ENCODE data around the gene PIM1.

DNA sequence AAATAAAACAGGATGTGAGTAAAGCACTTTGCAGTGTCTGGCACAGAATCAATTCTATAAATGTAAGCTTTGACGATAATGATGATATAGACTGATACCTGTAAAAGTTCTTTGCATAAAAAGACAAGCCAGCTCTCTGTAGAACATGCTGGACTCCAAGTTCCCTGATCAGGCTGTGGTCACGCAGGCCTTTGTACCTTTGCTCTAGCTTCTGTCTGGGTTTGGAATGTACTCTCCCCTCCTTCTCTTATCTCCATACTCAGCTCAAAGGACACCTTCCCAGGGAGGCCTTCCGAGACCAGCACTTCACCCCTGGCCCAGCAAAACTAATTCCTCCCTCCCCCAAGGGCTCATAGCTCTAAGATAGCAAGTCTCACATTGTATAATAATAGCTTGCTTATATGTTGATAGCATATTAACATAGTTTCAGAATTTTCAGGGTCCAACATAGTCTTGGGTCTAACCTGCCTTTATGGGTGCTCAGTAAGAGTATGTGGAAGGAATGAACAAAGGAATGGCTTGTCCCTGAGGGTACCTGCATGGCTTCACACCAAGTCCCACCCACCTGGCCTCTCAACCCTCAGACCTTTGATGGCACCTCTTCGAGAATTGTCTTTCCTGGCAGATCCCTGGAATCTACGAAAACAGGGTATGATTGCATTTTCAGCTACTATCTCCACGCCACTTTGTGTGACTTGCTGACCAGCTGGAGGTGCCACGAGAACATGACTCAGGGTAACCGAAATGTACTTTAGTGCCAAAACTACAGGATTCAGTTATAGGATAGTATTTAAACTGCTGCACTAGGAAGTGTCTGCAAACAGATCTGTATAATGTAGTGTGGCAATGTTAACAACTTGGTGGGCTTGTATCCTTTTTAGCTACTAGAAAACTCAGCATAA lies 41.7 kb upstream of the PIM1 start:
- TF ChIP-seq, protein P1, sequence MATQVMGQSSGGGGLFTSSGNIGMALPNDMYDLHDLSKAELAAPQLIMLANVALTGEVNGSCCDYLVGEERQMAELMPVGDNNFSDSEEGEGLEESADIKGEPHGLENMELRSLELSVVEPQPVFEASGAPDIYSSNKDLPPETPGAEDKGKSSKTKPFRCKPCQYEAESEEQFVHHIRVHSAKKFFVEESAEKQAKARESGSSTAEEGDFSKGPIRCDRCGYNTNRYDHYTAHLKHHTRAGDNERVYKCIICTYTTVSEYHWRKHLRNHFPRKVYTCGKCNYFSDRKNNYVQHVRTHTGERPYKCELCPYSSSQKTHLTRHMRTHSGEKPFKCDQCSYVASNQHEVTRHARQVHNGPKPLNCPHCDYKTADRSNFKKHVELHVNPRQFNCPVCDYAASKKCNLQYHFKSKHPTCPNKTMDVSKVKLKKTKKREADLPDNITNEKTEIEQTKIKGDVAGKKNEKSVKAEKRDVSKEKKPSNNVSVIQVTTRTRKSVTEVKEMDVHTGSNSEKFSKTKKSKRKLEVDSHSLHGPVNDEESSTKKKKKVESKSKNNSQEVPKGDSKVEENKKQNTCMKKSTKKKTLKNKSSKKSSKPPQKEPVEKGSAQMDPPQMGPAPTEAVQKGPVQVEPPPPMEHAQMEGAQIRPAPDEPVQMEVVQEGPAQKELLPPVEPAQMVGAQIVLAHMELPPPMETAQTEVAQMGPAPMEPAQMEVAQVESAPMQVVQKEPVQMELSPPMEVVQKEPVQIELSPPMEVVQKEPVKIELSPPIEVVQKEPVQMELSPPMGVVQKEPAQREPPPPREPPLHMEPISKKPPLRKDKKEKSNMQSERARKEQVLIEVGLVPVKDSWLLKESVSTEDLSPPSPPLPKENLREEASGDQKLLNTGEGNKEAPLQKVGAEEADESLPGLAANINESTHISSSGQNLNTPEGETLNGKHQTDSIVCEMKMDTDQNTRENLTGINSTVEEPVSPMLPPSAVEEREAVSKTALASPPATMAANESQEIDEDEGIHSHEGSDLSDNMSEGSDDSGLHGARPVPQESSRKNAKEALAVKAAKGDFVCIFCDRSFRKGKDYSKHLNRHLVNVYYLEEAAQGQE (IDR thresholded peaks at IDR 0.05; ENCODE audit: low read depth) = no peak
- no peak for TF ChIP-seq YY1 (IDR thresholded peaks at IDR 0.05; ENCODE audit: low read depth)
- TF ChIP-seq, protein P2, sequence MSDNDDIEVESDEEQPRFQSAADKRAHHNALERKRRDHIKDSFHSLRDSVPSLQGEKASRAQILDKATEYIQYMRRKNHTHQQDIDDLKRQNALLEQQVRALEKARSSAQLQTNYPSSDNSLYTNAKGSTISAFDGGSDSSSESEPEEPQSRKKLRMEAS (IDR thresholded peaks at IDR 0.05) = no peak
- TF ChIP-seq RAD21 (IDR thresholded peaks at IDR 0.05; ENCODE audit: low read depth) = no peak
- no peak for TF ChIP-seq TCF12 (IDR thresholded peaks at IDR 0.05; ENCODE audit: low read depth)
- no peak for TF ChIP-seq NFIC (IDR thresholded peaks at IDR 0.05)
- no peak for TF ChIP-seq EP300 (IDR thresholded peaks at IDR 0.05; ENCODE audit: borderline replicate concordance)
